HEK293 (cell line): ENCODE results near the gene ATF6B.

Source experiments
- CTCF ChIA-PET: fragments of 350-600 bp; formaldehyde crosslinking; extraction: SDS; loops from one replicate; lab custom pipeline; 2021; ENCODE audit warnings: antibody characterized with exemption; lab: Yijun Ruan, JAX
- POLR2A ChIA-PET: fragments of 300-600 bp; formaldehyde crosslinking; extraction: SDS; loops from one replicate; lab custom pipeline; 2020; ENCODE audit warnings: antibody characterized with exemption, inconsistent platforms; lab: Yijun Ruan, JAX
- H3K27ac ChIP-seq: fragments of 200-500 bp; sonication (Bioruptor generic); 2 replicates; pipeline ENCODE4 v1.5.1; 2014; ENCODE audit warnings: low read depth, low read length, control low read depth, inconsistent platforms; ENCODE audit errors: extremely low read depth
- H3K36me3 ChIP-seq, 2 experiments: fragments of 200-500 bp in 1 of 2; sonication (Bioruptor generic) in 1 of 2; 1 replicate in 1 of 2; 2 replicates in 1 of 2; pipeline ENCODE4 v1.5.1; 2014 to 2017; ENCODE audit warnings: inconsistent platforms in 2 of 2, low read length in 2 of 2; ENCODE audit not compliant: control insufficient read depth in 2 of 2, insufficient read depth in 1 of 2
- H3K4me1 ChIP-seq: fragments of 200-500 bp; sonication (Bioruptor generic); 2 replicates; pipeline ENCODE4 v1.5.1; 2014; ENCODE audit warnings: mild to moderate bottlenecking, low read length, inconsistent platforms; ENCODE audit not compliant: control insufficient read depth, insufficient read depth
- H3K4me3 ChIP-seq: 2 replicates; pipeline ENCODE4 v1.5.1; 2011; ENCODE audit warnings: low read depth, mild to moderate bottlenecking, control low read depth, low read length, moderate library complexity
- H3K9me3 ChIP-seq: fragments of 200-500 bp; sonication (Bioruptor generic); 2 replicates; pipeline ENCODE4 v1.5.1; 2014; ENCODE audit warnings: low read depth, low read length, inconsistent platforms; ENCODE audit not compliant: control insufficient read depth, insufficient read depth
- ELK4 ChIP-seq: IDR thresholded peaks from 2 replicates; pipeline ENCODE4 v1.6.1; 2011; ENCODE audit warnings: mild to moderate bottlenecking, low read depth, low read length, borderline replicate concordance
- KLF16 ChIP-seq: fragments of 450-650 bp; formaldehyde crosslinking; IDR thresholded peaks from 2 replicates; pipeline ENCODE4 v1.5.1; 2017; ENCODE audit warnings: missing biosample characterization, missing genetic modification characterization
- PRDM6 ChIP-seq: fragments of 450-650 bp; formaldehyde crosslinking; IDR thresholded peaks from 2 replicates; pipeline ENCODE4 v1.5.1; 2017; ENCODE audit warnings: missing biosample characterization, missing genetic modification characterization
- TCF7L2 ChIP-seq: IDR thresholded peaks from 2 replicates; pipeline ENCODE4 v1.6.1; 2011; ENCODE audit warnings: low read depth, mild to moderate bottlenecking, inconsistent platforms, low read length, moderate library complexity, borderline replicate concordance
- TRIM28 ChIP-seq: IDR thresholded peaks from 2 replicates; pipeline ENCODE4 v1.6.1; 2011; ENCODE audit warnings: low read length, control low read depth, borderline replicate concordance
- ZBTB11 ChIP-seq: fragments of 450-650 bp; formaldehyde crosslinking; conservative IDR thresholded peaks from 2 replicates; pipeline ENCODE4 v1.5.1; 2016; ENCODE audit warnings: low read depth, missing biosample characterization, missing genetic modification characterization
- ZBTB20 ChIP-seq: fragments of 450-650 bp; formaldehyde crosslinking; IDR thresholded peaks from 2 replicates; pipeline ENCODE4 v1.5.1; 2016; ENCODE audit warnings: missing biosample characterization, missing genetic modification characterization
- ZBTB48 ChIP-seq: fragments of 450-650 bp; formaldehyde crosslinking; IDR thresholded peaks from 2 replicates; pipeline ENCODE4 v1.5.1; 2016; ENCODE audit warnings: missing biosample characterization, missing genetic modification characterization
- ZBTB6 ChIP-seq: fragments of 450-650 bp; formaldehyde crosslinking; IDR thresholded peaks from 2 replicates; pipeline ENCODE4 v1.5.1; 2017; ENCODE audit warnings: missing biosample characterization, missing genetic modification characterization
- ZNF19 ChIP-seq: fragments of 450-650 bp; formaldehyde crosslinking; IDR thresholded peaks from 2 replicates; pipeline ENCODE4; 2016; ENCODE audit warnings: missing biosample characterization, missing genetic modification characterization, low read depth
- ZNF621 ChIP-seq: fragments of 450-650 bp; formaldehyde crosslinking; IDR thresholded peaks from 2 replicates; pipeline ENCODE4 v1.5.1; 2017; ENCODE audit warnings: missing biosample characterization, missing genetic modification characterization
- ZNF624 ChIP-seq: fragments of 450-650 bp; formaldehyde crosslinking; IDR thresholded peaks from 2 replicates; pipeline ENCODE4 v1.5.1; 2017; ENCODE audit warnings: missing biosample characterization, missing genetic modification characterization
- ZNF701 ChIP-seq: fragments of 450-650 bp; formaldehyde crosslinking; IDR thresholded peaks from 2 replicates; pipeline ENCODE4 v1.5.1; 2016; ENCODE audit warnings: missing biosample characterization, missing genetic modification characterization
- ZNF792 ChIP-seq: fragments of 450-650 bp; formaldehyde crosslinking; IDR thresholded peaks from 2 replicates; pipeline ENCODE4 v1.5.1; 2016; ENCODE audit warnings: missing biosample characterization, missing genetic modification characterization
- ZXDB ChIP-seq: fragments of 450-650 bp; formaldehyde crosslinking; IDR thresholded peaks from 2 replicates; pipeline ENCODE4 v1.5.1; 2016; ENCODE audit warnings: missing biosample characterization, missing genetic modification characterization

Gene ATF6B

GRCh38 chr6:32092760-32093497 lies 35.1 kb downstream of the ATF6B start:
- ChIA-PET POLR2A (interaction anchor here (1.2 kb wide), 2 partner anchors 17 to 18 kb away, joined by 3 read pairs; no protein-coding TSS in a partner anchor), CTCF (interaction anchor here (0.6 to 1.7 kb wide), 7 partner anchors 22 to 312 kb away, joined by 3 to 9 read pairs (median 3); no protein-coding TSS in a partner anchor)
- Histone ChIP-seq H3K4me3 (no peak overlapping the region), H3K27ac (no peak overlapping the region), H3K36me3 (no peaks in the 10 kb centered on the region), H3K9me3 (no peaks in the 10 kb centered on the region), H3K4me1 (peaks cover 11% of the 10 kb centered on the region)
- TF ChIP-seq PRDM6 (tag by site-specific recombination) = peak; percentile 89
- no peak for TF ChIP-seq ZNF624 (tag by site-specific recombination)

- TF ChIP-seq ZBTB6 (no peak), KLF16 (tag by site-specific recombination) (no peak), ZNF621 (tag by site-specific recombination) (no peak), ELK4 (no peak), ZBTB11 (tag by site-specific recombination) (no peak), ZNF792 (tag by site-specific recombination) (no peak), ZBTB20 (no peak), TCF7L2 (no peak), ZBTB48 (tag by site-specific recombination) (no peak), TRIM28 (no peak), ZXDB (tag by site-specific recombination) (no peak), ZNF19 (tag by site-specific recombination) (no peak), ZNF701 (no peak)
- CTCF ChIA-PET = interaction anchor here (0.7 to 1.3 kb wide), 5 partner anchors 10 to 491 kb away, joined by 3 to 5 read pairs (median 3); no protein-coding TSS in a partner anchor
- Histone ChIP-seq H3K27ac (no peak overlapping the region), H3K4me3 (no peak overlapping the region), H3K36me3 (no peaks in the 10 kb centered on the region), H3K4me1 (peaks cover 11% of the 10 kb centered on the region), H3K9me3 (no peaks in the 10 kb centered on the region)
- POLR2A ChIA-PET = no interaction called here
These were observed 38.8 kb downstream of the ATF6B start for GRCh38 chr6:32089082-32089828.
